GOT3 (cell line): ENCODE measurements around the gene DPYSL3.

ENCODE experiments used
- DNase-seq: peaks from one replicate; lab custom pipeline; 2025; ENCODE audit warnings: mixed read lengths; lab: John Stamatoyannopoulos, UW

Gene DPYSL3

DNA sequence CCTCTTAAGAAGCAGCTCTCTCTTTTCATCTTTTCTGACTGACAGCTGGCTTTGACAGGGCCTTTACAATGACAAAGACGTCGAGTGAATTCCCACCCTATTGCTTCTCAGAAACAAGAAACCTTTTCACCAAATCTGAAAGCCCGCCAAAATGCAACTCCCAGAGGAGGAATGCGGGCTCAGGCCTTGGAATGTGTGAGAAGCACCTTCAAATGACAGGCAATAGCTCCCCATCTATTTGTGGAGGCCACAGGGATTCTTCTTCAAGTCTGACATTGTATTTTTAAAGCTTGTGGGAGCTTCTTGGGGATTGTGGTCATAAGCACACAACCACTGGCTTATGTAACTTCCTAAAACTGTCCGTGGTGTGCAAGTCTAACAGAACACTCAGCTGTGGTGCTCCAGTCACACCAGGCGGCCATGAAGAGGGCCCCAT is 72.7 kb downstream of the DPYSL3 start:
- no peak for DNase-seq

- no peak for DNase-seq
These were observed 73.3 kb downstream of the DPYSL3 start for GRCh38 chr5:147436596-147436995.

DNA sequence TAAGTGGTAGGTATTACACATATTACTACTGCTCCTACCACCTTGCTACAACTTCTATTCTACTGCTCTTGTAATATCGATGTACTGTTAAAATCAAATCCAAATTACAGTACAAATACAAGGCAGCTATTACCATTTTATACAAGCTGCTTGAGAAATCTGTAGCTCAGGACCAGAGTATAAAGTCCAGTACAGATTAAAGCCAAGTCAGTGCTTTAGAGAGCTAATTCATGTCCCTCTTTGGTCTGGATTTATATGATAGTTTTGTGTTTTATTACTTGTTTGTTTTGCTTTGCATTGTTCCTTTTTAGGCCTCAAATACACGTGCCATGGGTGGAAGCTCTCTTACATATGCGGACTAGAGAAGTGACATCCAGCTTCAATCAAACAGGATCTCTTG is 75.8 kb downstream of the DPYSL3 start:
- DNase-seq, result no peak

DNA sequence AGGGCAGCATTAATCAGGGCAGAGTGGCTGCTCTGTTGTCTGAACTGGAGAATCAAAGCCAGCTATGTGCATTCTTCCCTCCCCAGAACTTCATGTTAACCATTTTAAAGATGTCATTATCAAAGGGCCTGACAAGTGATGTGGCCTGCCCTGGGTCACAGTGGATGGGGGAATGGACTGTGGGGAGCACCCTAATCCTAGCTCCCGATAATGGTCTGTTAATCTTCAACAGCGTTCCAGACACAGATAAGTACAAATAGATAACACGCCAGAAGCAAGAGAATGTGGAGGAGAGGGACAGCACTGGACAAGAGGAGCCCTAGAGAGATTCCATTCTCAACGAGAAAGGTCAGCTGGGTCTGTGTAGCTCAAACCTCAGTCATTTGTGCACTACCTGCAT is 77.5 kb downstream of the DPYSL3 start:
- DNase-seq, result no peak

DNA sequence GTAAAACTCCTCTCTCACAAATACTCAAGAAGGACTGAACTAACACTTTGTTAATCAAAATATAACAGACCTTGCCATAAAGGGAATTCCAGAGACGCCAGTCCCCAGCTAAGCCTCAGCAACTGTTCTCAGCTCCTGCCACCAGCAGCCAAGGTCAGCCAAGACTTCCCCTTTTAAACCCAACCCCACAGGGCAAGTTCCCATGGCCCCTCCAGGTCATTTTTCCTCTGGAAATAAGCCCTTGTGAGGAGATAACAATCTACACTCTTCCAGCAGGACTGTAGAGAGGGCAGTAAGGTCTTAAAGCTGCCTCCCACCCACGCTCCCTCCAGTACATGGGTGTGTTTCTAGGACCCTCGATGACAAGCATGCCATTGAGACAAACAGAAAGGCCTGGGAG is 78.3 kb downstream of the DPYSL3 start:
- no peak for DNase-seq

DNA sequence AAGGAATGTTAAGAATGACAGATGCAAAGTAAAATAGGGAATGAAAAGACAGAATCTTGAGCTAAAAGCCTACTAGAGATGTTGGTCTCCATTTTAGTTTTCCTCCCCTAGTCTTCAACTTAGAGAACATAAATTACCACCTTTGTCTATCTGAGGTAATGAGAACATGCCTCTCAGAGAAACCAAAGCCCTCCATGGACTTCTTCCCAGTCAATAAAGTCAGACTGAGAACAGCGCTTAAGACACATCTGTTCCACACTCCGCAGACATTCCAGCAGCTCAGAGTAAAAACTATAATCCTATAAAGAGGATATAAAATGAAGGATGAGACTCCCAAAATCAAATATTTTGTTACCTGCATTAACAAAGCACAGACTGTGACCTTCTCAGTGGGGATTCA is 79.2 kb downstream of the DPYSL3 start:
- DNase-seq, result no peak

- no peak for DNase-seq
These were observed 82.1 kb downstream of the DPYSL3 start for GRCh38 chr5:147427521-147428401.

DNA sequence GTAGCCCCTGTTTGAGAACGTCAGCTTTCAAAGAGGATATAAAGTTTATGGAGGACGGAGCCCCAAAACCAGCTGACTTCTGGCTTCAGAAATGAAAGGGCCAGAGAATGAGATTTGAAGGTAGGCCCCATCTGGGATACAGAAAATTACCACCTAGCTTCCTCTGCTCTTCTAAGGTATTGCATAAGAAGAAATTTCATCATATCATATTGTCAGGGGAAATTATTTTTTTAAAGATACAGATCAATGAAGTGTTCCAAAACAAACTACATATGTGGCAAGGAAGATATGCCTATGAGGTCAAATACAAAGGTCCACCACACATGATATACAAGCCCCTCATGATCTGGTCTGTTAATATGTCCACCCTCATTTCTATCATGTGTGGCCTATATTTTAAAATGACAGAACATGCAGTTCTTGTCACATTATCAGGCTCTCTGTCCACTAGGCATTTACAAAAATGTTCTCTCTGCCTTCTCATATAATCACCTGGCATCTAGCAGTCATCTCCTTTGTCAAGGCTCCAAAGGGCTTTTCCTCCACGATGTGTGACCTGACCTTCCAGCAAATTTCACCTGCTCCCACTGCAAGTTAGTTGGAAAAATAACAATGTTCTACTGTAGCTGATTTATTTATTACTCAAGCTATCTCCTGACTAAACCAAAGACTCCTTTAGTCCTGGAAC is 83.1 kb downstream of the DPYSL3 start:
- DNase-seq, result no peak

DNA sequence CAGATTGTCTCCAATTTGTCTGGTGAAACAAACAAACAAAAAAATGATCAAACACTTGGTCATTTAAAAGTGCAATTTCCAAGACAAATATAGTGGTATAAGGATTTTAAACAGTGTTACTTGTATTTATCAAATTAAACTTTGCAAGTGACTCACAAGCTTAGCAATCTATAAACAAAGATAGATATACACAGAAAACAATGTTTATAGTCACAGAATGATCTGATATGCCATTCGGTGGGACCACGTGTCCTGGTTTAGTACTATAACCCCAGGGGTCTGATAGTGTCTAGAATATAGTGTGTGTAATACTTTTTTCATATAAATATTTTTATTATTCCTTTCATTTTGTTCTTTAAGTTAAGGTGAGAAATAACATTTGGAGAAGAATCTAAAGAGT is 91.3 kb downstream of the DPYSL3 start:
- no peak for DNase-seq

DNA sequence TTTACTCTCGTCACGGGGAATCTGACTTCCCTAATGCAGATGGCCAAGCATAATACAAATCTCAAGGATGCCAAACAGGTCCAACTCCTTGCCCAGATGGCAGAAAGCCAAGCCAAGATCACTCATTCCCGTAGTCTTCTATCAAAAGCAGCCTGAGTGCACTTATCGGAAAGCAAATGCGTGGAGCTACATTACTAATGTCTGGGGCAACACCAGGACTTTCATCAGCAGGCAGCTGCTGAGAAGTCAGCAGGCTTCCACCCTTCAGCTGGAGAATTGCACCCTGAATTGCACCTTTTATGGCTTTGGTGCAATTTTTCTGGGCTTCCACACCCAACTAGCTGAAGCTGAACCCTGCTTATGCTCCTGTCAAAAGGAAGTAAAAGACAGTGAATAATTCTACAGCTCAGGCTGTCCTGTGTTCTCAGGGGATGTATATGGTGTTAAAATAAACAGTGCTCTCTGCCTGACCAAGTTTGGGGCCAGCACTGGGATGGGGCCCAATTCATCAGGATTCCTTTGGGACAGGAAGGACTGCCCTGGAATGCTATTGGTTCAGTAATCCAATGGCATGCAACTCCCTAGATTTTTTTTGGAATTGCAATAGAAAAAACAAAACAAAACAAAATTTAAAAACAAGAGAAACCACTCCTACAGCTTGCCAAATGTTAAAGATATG is 92.6 kb downstream of the DPYSL3 start:
- peak; percentile 17 for DNase-seq

DNA sequence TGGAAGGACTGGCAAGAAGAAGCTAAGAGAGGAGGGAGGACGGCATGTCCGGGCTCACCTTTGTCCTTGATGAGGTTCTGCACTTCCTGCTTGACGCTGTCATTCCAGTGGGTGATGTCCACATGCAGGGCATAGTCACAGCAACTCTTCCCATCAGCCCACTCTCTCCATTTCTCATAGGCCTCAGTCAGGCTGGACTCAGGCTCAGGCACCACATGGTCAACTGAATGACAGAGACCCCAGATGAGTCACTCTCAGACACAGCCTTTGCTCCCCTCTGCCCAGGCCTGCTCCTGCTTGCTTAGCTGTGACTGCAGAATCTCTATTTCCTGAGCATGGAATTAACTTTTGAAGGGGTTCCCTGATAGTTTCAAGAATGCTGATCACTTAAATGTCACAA is 94.2 kb downstream of the DPYSL3 start:
- no peak for DNase-seq

DNA sequence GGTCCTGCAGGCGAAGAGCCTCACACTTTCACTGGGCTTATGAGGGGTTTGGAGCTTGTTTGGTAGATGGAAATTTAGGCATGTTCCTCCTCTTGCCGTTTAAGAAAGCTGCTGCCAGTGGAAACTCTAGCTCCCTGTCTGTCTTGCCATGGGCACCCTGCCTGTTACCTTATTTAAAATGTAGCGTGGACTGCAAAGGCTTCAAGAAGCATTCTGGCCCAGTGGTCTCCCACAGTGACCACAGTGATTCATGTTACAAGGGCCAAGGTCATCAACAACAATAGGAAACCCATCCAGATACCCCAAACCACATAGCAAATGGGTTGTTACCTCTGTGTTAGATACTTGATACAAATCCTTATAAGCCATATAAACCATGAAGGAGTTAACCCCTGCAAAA is 96.6 kb downstream of the DPYSL3 start:
- no peak for DNase-seq

DNA sequence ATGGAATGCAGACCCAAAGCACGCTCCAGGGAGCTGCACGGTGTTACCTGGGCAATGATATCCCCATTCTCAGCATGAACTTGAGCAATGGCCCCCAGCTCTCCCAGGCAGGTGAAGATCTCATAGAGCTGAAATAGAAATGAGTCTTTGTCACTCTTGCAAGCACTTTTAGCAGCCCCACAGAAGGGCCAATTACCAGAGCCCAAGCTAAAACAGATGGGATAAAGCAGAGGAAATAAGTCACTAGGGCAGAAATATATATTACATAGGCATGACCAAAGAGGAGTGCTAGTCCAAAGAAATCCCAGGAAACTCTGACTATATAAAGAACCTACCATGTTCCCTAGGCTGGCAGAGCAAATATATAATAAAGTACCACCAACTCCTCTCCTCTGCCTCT is 97.3 kb downstream of the DPYSL3 start:
- DNase-seq, result no peak

DNA sequence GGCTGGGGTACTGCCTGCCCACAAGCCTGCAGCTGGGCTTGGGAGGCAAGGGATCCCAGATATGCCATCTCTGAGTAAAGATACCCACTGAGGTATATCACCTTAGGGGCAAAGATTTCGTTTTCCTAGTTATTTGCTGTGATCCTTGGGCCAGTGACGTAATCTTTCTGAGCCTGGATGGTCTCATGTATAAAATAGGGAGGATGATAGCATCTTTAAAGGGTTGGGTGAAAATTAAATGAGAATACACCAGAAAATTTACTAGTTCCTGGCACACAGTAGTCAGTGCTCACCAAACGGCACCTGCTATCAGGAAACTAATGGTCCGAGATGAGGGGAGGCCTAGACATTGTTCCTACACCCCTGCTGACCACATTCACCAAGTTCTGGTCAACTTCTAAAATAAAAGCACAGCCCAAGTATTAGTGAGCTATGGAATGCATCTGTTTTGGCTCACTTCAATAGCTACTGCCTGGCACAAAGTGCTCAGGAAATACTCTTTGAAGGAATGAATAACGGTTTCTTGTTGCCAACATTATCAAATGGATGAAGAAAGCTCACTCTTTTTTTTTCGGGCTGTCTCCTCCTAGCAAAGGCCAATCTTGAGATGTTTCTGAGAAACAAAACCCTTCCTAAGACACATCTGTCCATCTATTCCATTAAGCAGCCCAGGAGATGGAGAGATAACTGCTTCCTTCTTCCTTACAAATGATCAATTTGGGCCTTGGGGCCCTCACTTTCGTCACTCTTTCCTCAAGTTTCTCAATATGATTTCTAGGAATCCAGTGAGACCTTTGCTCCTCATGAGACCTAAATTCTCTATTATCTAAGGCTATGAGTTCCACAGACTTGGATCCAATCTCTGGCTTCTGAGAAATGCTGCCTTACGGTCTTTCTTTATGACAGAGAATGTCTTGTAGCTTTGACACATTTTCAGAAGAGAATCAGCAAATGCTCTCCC is 98.2 kb downstream of the DPYSL3 start:
- DNase-seq, result no peak

DNA sequence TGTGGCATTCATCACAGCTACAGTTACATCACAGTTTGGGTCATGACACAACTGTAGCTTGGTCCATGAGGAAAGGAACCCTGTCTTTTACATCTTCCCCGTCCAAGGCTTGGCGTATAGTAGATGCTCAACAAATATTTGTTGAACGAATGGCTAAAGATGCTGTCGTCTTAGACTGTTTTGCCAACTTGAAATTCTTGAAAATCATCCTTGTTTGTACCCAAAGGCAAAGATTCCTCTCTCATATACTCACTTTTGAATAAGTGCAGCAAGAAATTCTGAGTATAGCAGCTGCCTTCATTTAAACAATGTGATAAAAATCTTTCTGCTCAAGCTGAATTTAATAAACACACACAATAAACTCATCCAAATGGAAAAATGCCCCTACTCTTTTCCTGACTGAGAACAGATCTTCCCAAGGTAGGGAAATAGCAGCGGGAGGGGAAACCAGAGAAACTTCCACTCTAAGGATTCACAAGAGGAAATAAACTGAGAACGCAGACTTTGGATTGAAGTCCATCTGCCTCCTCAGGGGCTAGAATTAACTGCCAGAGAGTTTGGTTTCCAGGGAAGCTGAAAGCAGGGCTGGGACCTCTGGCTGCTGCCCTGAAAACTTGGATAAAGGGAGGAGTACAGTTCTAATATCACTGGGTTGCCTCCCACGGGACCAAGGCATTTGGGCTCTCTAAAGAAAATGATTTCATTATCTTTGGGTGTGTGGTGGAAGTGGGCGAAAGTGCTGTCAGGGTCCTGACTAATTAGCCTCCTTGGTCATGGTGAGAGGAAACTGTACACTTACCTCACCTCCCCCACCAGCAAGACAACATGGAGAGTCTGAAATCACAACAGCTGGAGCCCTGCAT is 99.1 kb downstream of the DPYSL3 start:
- DNase-seq, result no peak

DNA sequence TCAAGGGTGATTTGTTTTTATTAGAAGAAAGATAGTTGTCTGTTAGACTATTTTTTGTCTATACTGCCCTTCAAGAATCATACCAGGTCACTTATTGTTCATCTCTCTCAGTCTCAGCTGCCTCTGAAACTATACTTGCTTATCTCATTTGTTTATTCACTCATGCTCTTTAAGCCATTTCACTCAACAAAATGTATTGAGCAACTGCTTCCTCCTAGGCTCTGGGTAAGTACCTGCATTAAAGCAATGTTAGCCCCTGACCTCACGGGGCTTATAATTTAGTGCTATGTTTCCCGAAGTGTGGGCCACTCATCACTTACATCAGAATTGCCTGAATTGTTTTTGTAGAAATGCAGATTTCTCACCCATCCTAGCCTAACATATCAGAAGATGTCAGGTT is 100.9 kb downstream of the DPYSL3 start:
- no peak for DNase-seq

DNA sequence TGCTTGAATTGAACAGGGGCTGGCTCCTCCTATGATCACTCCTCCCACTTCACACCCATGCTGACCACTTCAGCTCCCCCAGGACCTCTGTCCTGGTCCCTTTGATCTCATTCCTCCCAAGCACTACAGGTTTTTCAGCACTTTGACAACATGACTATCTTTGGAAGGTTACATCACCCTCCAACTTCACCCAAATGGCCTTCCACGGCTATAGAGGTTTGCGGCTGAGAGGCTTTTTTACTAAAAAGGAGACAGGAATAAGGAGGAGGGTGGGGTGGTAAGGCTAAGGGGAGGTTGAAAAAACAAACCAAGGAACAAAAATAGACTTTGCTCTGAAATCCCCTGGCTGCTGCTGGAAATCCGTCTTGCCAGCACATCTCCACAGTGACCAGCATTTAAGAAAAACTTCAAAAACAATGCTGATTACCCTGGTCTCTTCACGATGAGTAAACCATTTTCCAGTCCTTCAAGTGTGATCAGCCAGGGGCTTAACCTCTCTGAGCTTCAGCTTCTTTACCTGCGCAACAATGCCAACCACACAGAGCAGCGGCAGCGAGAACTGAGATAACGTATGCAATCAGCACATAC is 102.7 kb downstream of the DPYSL3 start:
- no peak for DNase-seq

GRCh38 chr5:147406636-147407035 is 103.2 kb downstream of the DPYSL3 start:
- no peak for DNase-seq

- DNase-seq, result no peak
These were observed 105.2 kb downstream of the DPYSL3 start for GRCh38 chr5:147404706-147405105.
